ENCODE results near the gene FGD4.

- TF ChIP-seq EZH2 (IDR thresholded peaks at IDR 0.05; ENCODE audit: borderline replicate concordance, low read length) (no peak), CTCF (conservative IDR thresholded peaks at IDR 0.05 in 1 of 2, IDR thresholded peaks at IDR 0.05 in 1 of 2; ENCODE audit: extremely low read depth in 1 of 2, insufficient read depth in 1 of 2, low read depth in 1 of 2, low read length in 2 of 2) (no peak)
These were observed 201.3 kb downstream of the FGD4 start for GRCh38 chr12:32600681-32601080.
